Gastroesophageal sphincter (tissue), 4 donors: Measurements from ENCODE around the gene CD68. TPM values are rescaled to one million over a fixed set of nuclear protein-coding genes. Genes with fewer than 3 reads are reported as not detected.
"Not testable (repeated sequence)": the region's sequence is repeated elsewhere in the genome, so short reads cannot be mapped to it uniquely, and the experiment has no call there.

Experiments
- ATAC-seq: fragments of 150-250 bp; one replicate; pipeline ENCODE4 v1.9.1; 2016; ENCODE audit warnings: mild to moderate bottlenecking, moderate library complexity
- H3K27ac ChIP-seq, 4 donors: fragments of 200-600 bp; sonication (generic) in 3 of 4; 1 replicate in 3 of 4; 2 replicates in 1 of 4; pipeline ENCODE4 v1.5.1; 2016 to 2019
- H3K27me3 ChIP-seq: fragments of 200-600 bp; sonication (generic); one replicate; pipeline ENCODE4 v1.5.1; 2019
- H3K36me3 ChIP-seq, 2 donors: fragments of 200-600 bp; sonication (generic); one replicate each; pipeline ENCODE4 v1.5.1; 2019; ENCODE audit warnings: control low read depth in 1 of 2
- H3K4me1 ChIP-seq, 3 donors: fragments of 200-600 bp; sonication (generic); 1 replicate in 2 of 3; 2 replicates in 1 of 3; pipeline ENCODE4 v1.5.1; 2016 to 2019; ENCODE audit warnings: control low read depth in 2 of 3
- H3K4me3 ChIP-seq, 2 donors: fragments of 200-600 bp; sonication (generic); one replicate each; pipeline ENCODE4 v1.5.1; 2019; ENCODE audit warnings: mild to moderate bottlenecking in 1 of 2, moderate library complexity in 1 of 2
- H3K9me3 ChIP-seq, 3 donors: fragments of 200-600 bp; sonication (generic); one replicate each; pipeline ENCODE4 v1.5.1; 2017 to 2019; ENCODE audit warnings: control low read depth in 2 of 3
- EP300 ChIP-seq: sonication (generic); formaldehyde crosslinking; IDR thresholded peaks from one replicate; pipeline ENCODE4 v1.6.1; 2017; ENCODE audit warnings: antibody characterized with exemption, mild to moderate bottlenecking
- POLR2A ChIP-seq, 2 donors: fragments of 450-650 bp; IDR thresholded peaks; one replicate each; pipeline ENCODE4 v1.6.1; 2017; ENCODE audit warnings: antibody characterized with exemption in 2 of 2, mild to moderate bottlenecking in 2 of 2, moderate library complexity in 1 of 2
- POLR2AphosphoS5 ChIP-seq: sonication (generic); formaldehyde crosslinking; IDR thresholded peaks from one replicate; pipeline ENCODE4 v1.6.1; 2017; ENCODE audit warnings: antibody characterized with exemption
- WGBS, 2 donors: methylation state at CpG; one replicate each; pipeline ENCODE4 v1.1.5; 2018; ENCODE audit warnings: low coverage in 1 of 2; 5-methylcytosine and 5-hydroxymethylcytosine counted together
- total RNA-seq, 4 donors: library from RNA; depleted of rRNA; stranded (reverse); fragments of >200 nt; gene quantifications; one replicate each; pipeline ENCODE4 v1.1.0, GENCODE V29; 2016
- TF ChIP-seq, protein P1 (sequence below), 4 experiments: fragments of 200-600 bp in 2 of 4; fragments of 450-650 bp in 2 of 4; sonication (generic) in 1 of 4; IDR thresholded peaks; one replicate each; pipeline ENCODE4 v1.5.1; 2017 to 2019; ENCODE audit warnings: antibody characterized with exemption in 4 of 4, mild to moderate bottlenecking in 2 of 4, moderate library complexity in 2 of 4

CD68 gene
- total RNA-seq, 4 donors from 2014 or later = 7.9 to 83.1 (median 46.1) TPM

DNA sequence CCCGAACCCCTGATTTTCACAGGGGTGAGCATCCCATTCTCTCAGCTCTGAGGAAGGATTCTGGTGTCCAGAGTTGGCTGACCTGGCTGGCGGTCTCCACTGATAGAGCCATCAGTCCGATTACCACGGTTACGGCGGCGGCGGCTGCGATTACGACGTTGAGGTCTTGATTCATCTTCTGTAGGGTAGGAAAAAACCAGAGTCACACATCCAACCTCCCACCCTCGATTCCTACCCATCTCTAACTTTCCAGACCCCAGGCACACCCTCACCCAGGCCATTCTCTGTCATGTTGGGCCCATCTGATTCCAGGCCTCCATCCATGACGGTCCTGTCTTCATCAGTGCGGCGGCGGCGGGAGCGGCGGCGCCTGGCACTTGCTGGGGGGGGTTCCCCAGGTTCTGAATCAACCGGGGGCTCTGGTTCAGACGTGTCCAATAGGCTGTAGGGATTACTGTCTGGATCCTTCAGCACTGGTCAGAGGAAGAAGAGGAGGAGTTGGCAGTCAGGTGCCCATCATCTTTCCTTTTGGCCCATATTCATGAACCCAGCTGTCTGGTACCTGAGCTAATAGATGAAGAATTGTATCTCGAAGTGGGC is 13.1 kb downstream of the CD68 start:
- TF ChIP-seq POLR2AphosphoS5 = no peak
- TF ChIP-seq EP300 = no peak
- TF ChIP-seq, protein P1, sequence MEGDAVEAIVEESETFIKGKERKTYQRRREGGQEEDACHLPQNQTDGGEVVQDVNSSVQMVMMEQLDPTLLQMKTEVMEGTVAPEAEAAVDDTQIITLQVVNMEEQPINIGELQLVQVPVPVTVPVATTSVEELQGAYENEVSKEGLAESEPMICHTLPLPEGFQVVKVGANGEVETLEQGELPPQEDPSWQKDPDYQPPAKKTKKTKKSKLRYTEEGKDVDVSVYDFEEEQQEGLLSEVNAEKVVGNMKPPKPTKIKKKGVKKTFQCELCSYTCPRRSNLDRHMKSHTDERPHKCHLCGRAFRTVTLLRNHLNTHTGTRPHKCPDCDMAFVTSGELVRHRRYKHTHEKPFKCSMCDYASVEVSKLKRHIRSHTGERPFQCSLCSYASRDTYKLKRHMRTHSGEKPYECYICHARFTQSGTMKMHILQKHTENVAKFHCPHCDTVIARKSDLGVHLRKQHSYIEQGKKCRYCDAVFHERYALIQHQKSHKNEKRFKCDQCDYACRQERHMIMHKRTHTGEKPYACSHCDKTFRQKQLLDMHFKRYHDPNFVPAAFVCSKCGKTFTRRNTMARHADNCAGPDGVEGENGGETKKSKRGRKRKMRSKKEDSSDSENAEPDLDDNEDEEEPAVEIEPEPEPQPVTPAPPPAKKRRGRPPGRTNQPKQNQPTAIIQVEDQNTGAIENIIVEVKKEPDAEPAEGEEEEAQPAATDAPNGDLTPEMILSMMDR (IDR thresholded peaks at IDR 0.05) = no peak
- no peak for TF ChIP-seq POLR2A (IDR thresholded peaks at IDR 0.05)
- peaks cover 0 to 26% (median 10%) of the 10 kb centered on the region in 3 donors for H3K4me1 ChIP-seq
- H3K4me3 ChIP-seq = no peak overlapping the region
- no peak overlapping the region for H3K27ac ChIP-seq
- H3K27me3 ChIP-seq = no peaks in the 10 kb centered on the region
- WGBS, 2 donors = 73 to 89% methylated on average over 2 to 11 of the region's 23 CpGs
- H3K36me3 ChIP-seq = peaks cover 3 to 75% of the 10 kb centered on the region in 2 donors
- no peaks in the 10 kb centered on the region for H3K9me3 ChIP-seq
- ATAC-seq = no peak

DNA sequence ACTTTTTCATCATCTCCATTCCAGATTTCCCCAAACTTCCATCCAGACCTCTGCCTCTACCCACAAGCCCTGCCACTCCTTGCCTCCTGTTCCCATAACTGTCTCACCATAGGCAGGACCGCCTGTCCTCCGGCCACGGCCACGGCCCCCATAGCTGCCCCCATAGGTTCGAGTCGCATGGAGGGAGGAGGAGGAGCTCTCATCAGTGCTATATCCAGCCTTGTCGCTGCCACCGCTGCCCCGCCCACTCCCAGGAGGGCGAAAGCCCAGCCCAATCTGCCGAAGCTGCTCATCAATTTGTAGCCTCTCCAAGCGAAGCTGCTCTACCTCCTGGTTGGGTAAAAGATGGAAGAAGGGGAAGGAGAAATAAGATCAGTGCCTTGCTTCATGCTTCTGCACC is 13.9 kb downstream of the CD68 start:
- Histone ChIP-seq H3K9me3 (no peaks in the 10 kb centered on the region), H3K36me3 (peaks cover 3 to 77% of the 10 kb centered on the region in 2 donors), H3K27me3 (no peaks in the 10 kb centered on the region), H3K4me3 (no peak overlapping the region), H3K4me1 (peaks cover 0 to 19% (median 7%) of the 10 kb centered on the region in 3 donors), H3K27ac (no peak overlapping the region)
- no peak for TF ChIP-seq POLR2AphosphoS5
- TF ChIP-seq POLR2A (IDR thresholded peaks at IDR 0.05) = no peak
- no peak for TF ChIP-seq EP300
- TF ChIP-seq, protein P1 (IDR thresholded peaks at IDR 0.05) = no peak
- 40 to 80% methylated on average over 1 of the region's 12 CpGs for WGBS, 2 donors
- ATAC-seq = no peak

DNA sequence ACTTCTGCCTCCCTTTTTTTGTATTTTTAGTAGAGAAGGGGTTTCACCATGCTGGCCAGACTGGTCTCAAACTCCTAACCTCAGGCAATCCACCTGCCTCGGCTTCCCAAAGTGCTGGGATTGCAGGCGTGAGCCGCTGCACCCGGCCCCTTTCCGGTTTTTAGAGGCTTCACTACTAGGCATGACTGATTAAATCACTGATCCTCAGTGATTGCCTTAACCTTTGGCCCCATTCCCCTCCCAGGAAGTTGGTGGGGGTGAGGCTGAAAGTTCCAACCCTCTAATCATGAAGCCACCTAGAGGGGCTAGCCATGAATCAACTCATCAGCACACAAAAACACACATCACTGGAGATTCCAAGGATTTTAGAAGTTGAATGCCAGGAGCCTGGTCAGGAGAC is 18.1 kb downstream of the CD68 start:
- not testable (repeated sequence) for H3K4me1 ChIP-seq, ATAC-seq, H3K27ac ChIP-seq, H3K4me3 ChIP-seq, H3K9me3 ChIP-seq, H3K27me3 ChIP-seq
- 100% methylated on average over 1 of the region's 5 CpGs; no CpG with 5 or more reads in 1 of the 2 donors for WGBS, 2 donors
- peaks cover 3 to 98% of the 10 kb centered on the region in 2 donors for H3K36me3 ChIP-seq

DNA sequence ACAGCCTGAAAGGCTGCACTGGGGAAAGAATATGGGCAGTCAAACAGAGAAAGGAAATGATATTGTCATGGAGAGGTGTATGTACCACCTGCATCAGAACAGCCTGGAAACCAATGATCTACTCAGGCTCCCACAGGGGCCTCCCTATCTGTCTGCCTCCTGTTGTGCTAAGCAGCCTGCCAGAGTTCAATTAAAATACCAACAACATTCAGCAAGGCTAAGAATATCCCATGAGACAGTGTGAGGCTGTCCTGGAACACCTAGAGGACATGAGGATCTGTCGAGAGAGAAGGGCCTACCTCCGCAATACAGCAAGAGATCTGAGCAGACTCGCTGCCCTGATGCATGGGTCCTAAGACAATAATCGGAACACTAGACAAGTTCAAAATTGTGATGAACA is 26.8 kb downstream of the CD68 start:
- 69 to 92% methylated on average over 2 to 4 of the region's 4 CpGs for whole genome bisulfite sequencing, 2 donors
- no peak for ATAC-seq
- Histone ChIP-seq H3K4me3 (no peak overlapping the region), H3K27me3 (no peaks in the 10 kb centered on the region), H3K4me1 (peaks cover 0 to 31% (median 0%) of the 10 kb centered on the region in 3 donors), H3K27ac (no peak overlapping the region), H3K9me3 (no peaks in the 10 kb centered on the region), H3K36me3 (peaks cover 0 to 56% of the 10 kb centered on the region in 2 donors)
- TF ChIP-seq POLR2AphosphoS5 (no peak), POLR2A (IDR thresholded peaks at IDR 0.05) (no peak), EP300 (no peak)
- TF ChIP-seq, protein P1 (IDR thresholded peaks at IDR 0.05) = no peak

DNA sequence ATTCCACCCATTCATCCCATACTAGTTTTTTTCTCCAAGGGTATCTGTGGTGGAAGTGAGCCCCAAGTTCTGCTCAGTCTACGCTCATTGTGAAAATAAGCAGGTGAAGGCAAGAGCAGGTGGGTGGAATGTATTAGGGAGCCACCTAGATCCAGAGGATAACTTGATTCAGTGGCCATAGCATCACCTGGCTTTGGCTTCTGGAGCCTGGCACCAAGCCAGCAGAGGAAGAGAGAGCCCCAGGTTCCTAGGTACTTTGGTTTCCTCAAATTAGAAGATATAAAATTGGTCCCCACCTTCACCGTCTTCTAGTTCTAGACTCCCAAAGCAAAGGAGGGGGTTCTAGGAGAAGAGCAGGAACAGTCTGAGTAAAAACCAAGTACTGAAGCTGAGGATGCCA is 31.2 kb downstream of the CD68 start:
- WGBS, 2 donors = 100% methylated on average over 2 of the region's 2 CpGs; no CpG with 5 or more reads in 1 of the 2 donors

More for the DNA sequence above, 31.2 kb downstream of the CD68 start:
- Histone ChIP-seq H3K4me1 (peaks cover 0 to 63% (median 17%) of the 10 kb centered on the region in 3 donors), H3K27ac (no peak overlapping the region), H3K27me3 (no peaks in the 10 kb centered on the region), H3K4me3 (no peak overlapping the region), H3K36me3 (peaks cover 0 to 12% of the 10 kb centered on the region in 2 donors), H3K9me3 (no peaks in the 10 kb centered on the region)
- TF ChIP-seq EP300 (no peak), POLR2AphosphoS5 (no peak), POLR2A (IDR thresholded peaks at IDR 0.05) (no peak)
- TF ChIP-seq, protein P1 (IDR thresholded peaks at IDR 0.05) = no peak
- ATAC-seq = no peak
